WTC11 (cell line): ENCODE measurements around the gene INTS4. TPM values are rescaled to one million over a fixed set of nuclear protein-coding genes. Genes with fewer than 3 reads are reported as not detected.

Source experiments
- ATAC-seq: fragments of 200-7000 bp; cut with Tn5 transposase; 2 replicates; pipeline ENCODE4 v1.10.0; 2021; ENCODE audit warnings: mild to moderate bottlenecking, moderate library complexity
- CTCF ChIA-PET: fragments of 300-600 bp; sonication (Branson Sonifier 250); formaldehyde crosslinking; loops from one replicate; lab custom pipeline; 2021; ENCODE audit warnings: antibody characterized with exemption; lab: Charles Lee
- POLR2A ChIA-PET: fragments of 350-600 bp; sonication (Branson Sonifier 250); formaldehyde crosslinking; loops from one replicate; lab custom pipeline; 2021; ENCODE audit warnings: antibody characterized with exemption; lab: Charles Lee
- DNase-seq: peaks from one replicate; pipeline ENCODE4 v3.0.0; 2021; ENCODE audit warnings: low spot score
- H3K27ac Mint-ChIP-seq: 2 replicates; pipeline ENCODE4 v1.8.0; 2021; ENCODE audit warnings: mixed read lengths
- H3K27me3 Mint-ChIP-seq: 2 replicates; pipeline ENCODE4 v1.8.0; 2021; ENCODE audit warnings: low read depth, mild to moderate bottlenecking, moderate library complexity, mixed read lengths
- H3K36me3 Mint-ChIP-seq: 2 replicates; pipeline ENCODE4 v1.8.0; 2021; ENCODE audit warnings: mixed read lengths
- H3K4me1 Mint-ChIP-seq: 2 replicates; pipeline ENCODE4 v1.8.0; 2022; ENCODE audit warnings: mixed read lengths
- H3K4me3 Mint-ChIP-seq: 2 replicates; pipeline ENCODE4 v1.8.0; 2021; ENCODE audit warnings: mild to moderate bottlenecking, moderate library complexity, mixed read lengths
- H3K9me3 Mint-ChIP-seq: 2 replicates; pipeline ENCODE4 v1.8.0; 2021; ENCODE audit warnings: mixed read lengths
- AFF4 ChIP-seq: sonication (generic); formaldehyde crosslinking; IDR thresholded peaks from 2 replicates; pipeline ENCODE4 v1.8.1; 2023; ENCODE audit warnings: mild to moderate bottlenecking, missing genetic modification reagents, borderline replicate concordance
- ATF2 ChIP-seq: sonication (generic); formaldehyde crosslinking; IDR thresholded peaks from 2 replicates; pipeline ENCODE4 v1.8.1; 2022; ENCODE audit warnings: low read depth, missing genetic modification reagents, borderline replicate concordance
- CREM ChIP-seq: sonication (generic); formaldehyde crosslinking; IDR thresholded peaks from 2 replicates; pipeline ENCODE4 v1.8.1; 2022; ENCODE audit warnings: mild to moderate bottlenecking, missing genetic modification reagents, moderate library complexity
- EMX1 ChIP-seq: fragments of 250-450 bp; sonication (Bioruptor Pico); IDR thresholded peaks from 2 replicates; pipeline ENCODE4 v1.8.0; 2021; ENCODE audit warnings: mild to moderate bottlenecking
- FOXK1 ChIP-seq: sonication (generic); formaldehyde crosslinking; IDR thresholded peaks from 2 replicates; pipeline ENCODE4 v1.8.0; 2022; ENCODE audit warnings: mild to moderate bottlenecking, moderate library complexity, missing genetic modification reagents
- FOXP4 ChIP-seq: sonication (generic); formaldehyde crosslinking; IDR thresholded peaks from 2 replicates; pipeline ENCODE4 v1.8.0; 2022; ENCODE audit warnings: mild to moderate bottlenecking, missing genetic modification reagents
- GRHL2 ChIP-seq: fragments of 250-450 bp; sonication (Bioruptor Pico); IDR thresholded peaks from 2 replicates; pipeline ENCODE4 v1.8.0; 2022; ENCODE audit warnings: mild to moderate bottlenecking, moderate library complexity; ENCODE audit not compliant: insufficient replicate concordance, severe bottlenecking
- MLX ChIP-seq: sonication (generic); formaldehyde crosslinking; IDR thresholded peaks from 2 replicates; pipeline ENCODE4 v1.8.1; 2023; ENCODE audit warnings: mild to moderate bottlenecking, missing genetic modification reagents, moderate library complexity
- SMAD3 ChIP-seq: sonication (generic); formaldehyde crosslinking; IDR thresholded peaks from 2 replicates; pipeline ENCODE4 v1.8.0; 2022; ENCODE audit warnings: missing genetic modification reagents, mild to moderate bottlenecking, borderline replicate concordance
- TCF7 ChIP-seq: sonication (generic); formaldehyde crosslinking; IDR thresholded peaks from 2 replicates; pipeline ENCODE4 v1.8.0; 2022; ENCODE audit warnings: mild to moderate bottlenecking, low read depth, missing genetic modification reagents, moderate library complexity
- USF2 ChIP-seq: sonication (generic); formaldehyde crosslinking; IDR thresholded peaks from 2 replicates; pipeline ENCODE4 v1.8.1; 2023; ENCODE audit warnings: mild to moderate bottlenecking, missing genetic modification reagents, moderate library complexity
- ZNF416 ChIP-seq: fragments of 250-450 bp; sonication (Bioruptor Pico); IDR thresholded peaks from 2 replicates; pipeline ENCODE4 v1.9.0; 2021; ENCODE audit warnings: mild to moderate bottlenecking, inconsistent platforms
- ZNF423 ChIP-seq: fragments of 250-450 bp; sonication (Bioruptor Pico); IDR thresholded peaks from 2 replicates; pipeline ENCODE4 v2.1.2; 2022; ENCODE audit warnings: mild to moderate bottlenecking, moderate library complexity
- ZNF532 ChIP-seq: fragments of 250-450 bp; sonication (Bioruptor Pico); IDR thresholded peaks from 2 replicates; pipeline ENCODE4 v1.9.0; 2021; ENCODE audit warnings: mild to moderate bottlenecking, borderline replicate concordance
- ZNF671 ChIP-seq: fragments of 250-450 bp; sonication (Bioruptor Pico); IDR thresholded peaks from 2 replicates; pipeline ENCODE4 v1.8.0; 2021; ENCODE audit warnings: mild to moderate bottlenecking
- total RNA-seq: library from RNA; stranded (reverse); gene quantifications from 3 replicates; pipeline ENCODE4 v1.2.3, GENCODE V29; 2021

INTS4 gene
- total RNA-seq, 1 experiment from 2014 or later, result 34.2 TPM

- H3K4me3 Mint-ChIP-seq, result no peak overlapping the region
- ATAC-seq, result no peak
- no peaks in the 10 kb centered on the region for H3K36me3 Mint-ChIP-seq
- H3K27me3 Mint-ChIP-seq, result no peaks in the 10 kb centered on the region
- ChIA-PET CTCF (interaction anchor here (3.2 kb wide), 1 partner anchor 18 kb away, joined by 10 read pairs; no protein-coding TSS in a partner anchor), POLR2A (no interaction called here)
- H3K4me1 Mint-ChIP-seq, result peaks cover 9% of the 10 kb centered on the region
- H3K9me3 Mint-ChIP-seq, result peaks cover 6% of the 10 kb centered on the region
- H3K27ac Mint-ChIP-seq, result no peak overlapping the region
- TF ChIP-seq GRHL2 (no peak), TCF7 (no peak), EMX1 (CRISPR knock-in tag) (no peak), AFF4 (CRISPR knock-in tag) (no peak), MLX (CRISPR knock-in tag) (no peak), FOXK1 (no peak), ZNF416 (CRISPR knock-in tag) (no peak), ZNF671 (CRISPR knock-in tag) (no peak), FOXP4 (no peak), ATF2 (CRISPR knock-in tag) (no peak), ZNF423 (CRISPR knock-in tag) (no peak), CREM (CRISPR knock-in tag) (no peak), SMAD3 (CRISPR knock-in tag) (no peak), USF2 (CRISPR knock-in tag) (no peak), ZNF532 (CRISPR knock-in tag) (no peak)
- no peak for DNase-seq
Measured at GRCh38 chr11:78027759-78028158, 33.3 kb upstream of the INTS4 start.
